Panc1 (cell line): ENCODE data around the gene SNRK. TPM values are rescaled to one million over a fixed set of nuclear protein-coding genes. Genes with fewer than 3 reads are reported as not detected.

Experiments used
- ATAC-seq: fragments of 200-7000 bp; cut with Tn5 transposase; 2 replicates; pipeline ENCODE4 v1.9.1; 2020; ENCODE audit warnings: mild to moderate bottlenecking, moderate library complexity
- BruUV-seq: library from RNA; stranded (reverse); fragments of 400-500 nt; replicated peaks from 2 replicates; lab custom pipeline; 2021; lab: Mats Ljungman, UMichigan
- CTCF ChIA-PET: fragments of 300-600 bp; sonication (Branson Sonifier 250); formaldehyde crosslinking; loops from one replicate; lab custom pipeline; 2022; ENCODE audit warnings: antibody characterized with exemption; lab: Charles Lee
- POLR2A ChIA-PET: fragments of 300-600 bp; sonication (Branson Sonifier 250); formaldehyde crosslinking; loops from one replicate; lab custom pipeline; 2022; ENCODE audit warnings: antibody characterized with exemption; lab: Charles Lee
- DNase-seq: peaks from one replicate; pipeline ENCODE4 v3.0.0-alpha.2; 2010; ENCODE audit warnings: low read depth, low spot score
- H3K27ac ChIP-seq: 2 replicates; pipeline ENCODE4 v1.5.1; 2011; ENCODE audit warnings: mild to moderate bottlenecking, low read length, inconsistent platforms
- H3K27me3 ChIP-seq: fragments of 200-500 bp; sonication (Bioruptor generic); 2 replicates; pipeline ENCODE4 v1.6.0; 2014; ENCODE audit warnings: low read length, inconsistent platforms; ENCODE audit not compliant: control insufficient read depth, insufficient read depth
- H3K36me3 ChIP-seq: fragments of 200-500 bp; sonication (Bioruptor generic); 2 replicates; pipeline ENCODE4 v1.5.1; 2014; ENCODE audit warnings: inconsistent platforms, mild to moderate bottlenecking, low read length, moderate library complexity; ENCODE audit not compliant: control insufficient read depth, insufficient read depth
- H3K4me1 ChIP-seq: 2 replicates; pipeline ENCODE4 v1.5.1; 2011; ENCODE audit warnings: inconsistent platforms, mild to moderate bottlenecking, low read length, moderate library complexity; ENCODE audit not compliant: control insufficient read depth, insufficient read depth
- H3K4me3 ChIP-seq, 2 experiments: 2 replicates each; pipeline ENCODE4 v1.5.1; 2011 to 2012; ENCODE audit warnings: low read depth in 2 of 2, low read length in 2 of 2, mild to moderate bottlenecking in 2 of 2, inconsistent platforms in 1 of 2, moderate library complexity in 1 of 2
- H3K9me3 ChIP-seq: fragments of 200-500 bp; sonication (Bioruptor generic); 2 replicates; pipeline ENCODE4 v1.5.1; 2014; ENCODE audit warnings: low read depth, mild to moderate bottlenecking, inconsistent platforms, low read length, moderate library complexity; ENCODE audit not compliant: control insufficient read depth, insufficient read depth
- POLR2AphosphoS5 ChIP-seq: IDR thresholded peaks from 2 replicates; pipeline ENCODE4 v1.6.1; 2012; ENCODE audit warnings: mild to moderate bottlenecking, low read depth, low read length, moderate library complexity
- SIN3A ChIP-seq: IDR thresholded peaks from 2 replicates; pipeline ENCODE4 v1.6.1; 2012; ENCODE audit warnings: low read depth, mild to moderate bottlenecking, low read length, moderate library complexity, borderline replicate concordance; ENCODE audit not compliant: insufficient read depth
- TCF7L2 ChIP-seq: IDR thresholded peaks from 2 replicates; pipeline ENCODE4 v1.6.1; 2011; ENCODE audit warnings: mild to moderate bottlenecking, low read depth, low read length, inconsistent platforms
- in situ Hi-C: cut with HindIII; loops from 2 replicates; pipeline ENCODE4 v1.10.0; 2016; ENCODE audit warnings: low sequenced_read_pairs, low pct_unique_long_range_greater_than_20kb
- intact Hi-C: fragments of 100-400 bp; cut with micrococcal nuclease; formaldehyde crosslinking; loops from one replicate; pipeline ENCODE4 v1.10.0; 2022; ENCODE audit not compliant: unreplicated experiment
- total RNA-seq: library from RNA; stranded (reverse); gene quantifications from one replicate; pipeline ENCODE4 v1.2.1, GENCODE V29; 2021; ENCODE audit not compliant: unreplicated experiment
- TF ChIP-seq, protein P1 (sequence below): fragments of 450-650 bp; IDR thresholded peaks from 2 replicates; pipeline ENCODE4 v1.5.1; 2017; ENCODE audit warnings: mild to moderate bottlenecking
- TF ChIP-seq, protein P2 (sequence below), 2 experiments: IDR thresholded peaks; 2 replicates each; pipeline ENCODE4 v1.6.1; 2011 to 2012; ENCODE audit warnings: low read depth in 2 of 2, control low read depth in 1 of 2, low read length in 1 of 2, mild to moderate bottlenecking in 1 of 2, moderate library complexity in 1 of 2; ENCODE audit not compliant: insufficient read depth in 1 of 2

SNRK gene
- total RNA-seq, 1 experiment from 2014 or later = 11.0 TPM

DNA sequence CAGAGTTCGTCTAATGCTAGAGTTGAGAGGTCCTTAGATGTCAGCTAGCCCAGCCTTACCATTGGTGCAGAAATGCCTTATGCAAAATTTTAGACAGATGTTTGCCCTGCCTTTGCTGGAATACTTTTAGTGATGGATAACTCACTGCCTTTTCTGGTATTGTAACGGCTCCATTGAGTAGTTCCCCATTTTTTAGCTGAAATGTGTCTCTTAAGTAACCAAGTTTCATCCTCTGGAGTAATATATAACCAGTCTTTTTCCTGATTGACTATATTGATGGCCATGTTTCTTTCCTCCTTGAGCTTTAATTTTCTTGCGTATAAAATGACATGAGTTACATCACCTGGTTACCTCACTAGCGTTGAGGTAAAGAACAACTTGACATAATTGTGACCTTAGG, 45.0 kb downstream of the SNRK start:
- Histone ChIP-seq H3K9me3 (peaks cover 8% of the 10 kb centered on the region; the same call in 1 of the 2 replicates), H3K27me3 (no peaks in the 10 kb centered on the region), H3K4me3 (no peak overlapping the region), H3K27ac (no peak overlapping the region), H3K36me3 (no peaks in the 10 kb centered on the region; the same call in 1 of the 2 replicates), H3K4me1 (no peaks in the 10 kb centered on the region)
- no TSS peak for BruUV-seq
- ChIA-PET CTCF (no interaction called here), POLR2A (no interaction called here)
- in situ Hi-C loops (no loop called here), intact Hi-C loops (no loop called here)
- DNase-seq (no peak), ATAC-seq (no peak)
- TF ChIP-seq SIN3A (no peak), POLR2AphosphoS5 (no peak), TCF7L2 (no peak)
- TF ChIP-seq, protein P1, sequence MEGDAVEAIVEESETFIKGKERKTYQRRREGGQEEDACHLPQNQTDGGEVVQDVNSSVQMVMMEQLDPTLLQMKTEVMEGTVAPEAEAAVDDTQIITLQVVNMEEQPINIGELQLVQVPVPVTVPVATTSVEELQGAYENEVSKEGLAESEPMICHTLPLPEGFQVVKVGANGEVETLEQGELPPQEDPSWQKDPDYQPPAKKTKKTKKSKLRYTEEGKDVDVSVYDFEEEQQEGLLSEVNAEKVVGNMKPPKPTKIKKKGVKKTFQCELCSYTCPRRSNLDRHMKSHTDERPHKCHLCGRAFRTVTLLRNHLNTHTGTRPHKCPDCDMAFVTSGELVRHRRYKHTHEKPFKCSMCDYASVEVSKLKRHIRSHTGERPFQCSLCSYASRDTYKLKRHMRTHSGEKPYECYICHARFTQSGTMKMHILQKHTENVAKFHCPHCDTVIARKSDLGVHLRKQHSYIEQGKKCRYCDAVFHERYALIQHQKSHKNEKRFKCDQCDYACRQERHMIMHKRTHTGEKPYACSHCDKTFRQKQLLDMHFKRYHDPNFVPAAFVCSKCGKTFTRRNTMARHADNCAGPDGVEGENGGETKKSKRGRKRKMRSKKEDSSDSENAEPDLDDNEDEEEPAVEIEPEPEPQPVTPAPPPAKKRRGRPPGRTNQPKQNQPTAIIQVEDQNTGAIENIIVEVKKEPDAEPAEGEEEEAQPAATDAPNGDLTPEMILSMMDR = no peak
- TF ChIP-seq, protein P2, sequence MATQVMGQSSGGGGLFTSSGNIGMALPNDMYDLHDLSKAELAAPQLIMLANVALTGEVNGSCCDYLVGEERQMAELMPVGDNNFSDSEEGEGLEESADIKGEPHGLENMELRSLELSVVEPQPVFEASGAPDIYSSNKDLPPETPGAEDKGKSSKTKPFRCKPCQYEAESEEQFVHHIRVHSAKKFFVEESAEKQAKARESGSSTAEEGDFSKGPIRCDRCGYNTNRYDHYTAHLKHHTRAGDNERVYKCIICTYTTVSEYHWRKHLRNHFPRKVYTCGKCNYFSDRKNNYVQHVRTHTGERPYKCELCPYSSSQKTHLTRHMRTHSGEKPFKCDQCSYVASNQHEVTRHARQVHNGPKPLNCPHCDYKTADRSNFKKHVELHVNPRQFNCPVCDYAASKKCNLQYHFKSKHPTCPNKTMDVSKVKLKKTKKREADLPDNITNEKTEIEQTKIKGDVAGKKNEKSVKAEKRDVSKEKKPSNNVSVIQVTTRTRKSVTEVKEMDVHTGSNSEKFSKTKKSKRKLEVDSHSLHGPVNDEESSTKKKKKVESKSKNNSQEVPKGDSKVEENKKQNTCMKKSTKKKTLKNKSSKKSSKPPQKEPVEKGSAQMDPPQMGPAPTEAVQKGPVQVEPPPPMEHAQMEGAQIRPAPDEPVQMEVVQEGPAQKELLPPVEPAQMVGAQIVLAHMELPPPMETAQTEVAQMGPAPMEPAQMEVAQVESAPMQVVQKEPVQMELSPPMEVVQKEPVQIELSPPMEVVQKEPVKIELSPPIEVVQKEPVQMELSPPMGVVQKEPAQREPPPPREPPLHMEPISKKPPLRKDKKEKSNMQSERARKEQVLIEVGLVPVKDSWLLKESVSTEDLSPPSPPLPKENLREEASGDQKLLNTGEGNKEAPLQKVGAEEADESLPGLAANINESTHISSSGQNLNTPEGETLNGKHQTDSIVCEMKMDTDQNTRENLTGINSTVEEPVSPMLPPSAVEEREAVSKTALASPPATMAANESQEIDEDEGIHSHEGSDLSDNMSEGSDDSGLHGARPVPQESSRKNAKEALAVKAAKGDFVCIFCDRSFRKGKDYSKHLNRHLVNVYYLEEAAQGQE (IDR thresholded peaks at IDR 0.05; ENCODE audit: insufficient read depth in 1 of 2, low read depth in 2 of 2, low read length in 1 of 2) = no peak

DNA sequence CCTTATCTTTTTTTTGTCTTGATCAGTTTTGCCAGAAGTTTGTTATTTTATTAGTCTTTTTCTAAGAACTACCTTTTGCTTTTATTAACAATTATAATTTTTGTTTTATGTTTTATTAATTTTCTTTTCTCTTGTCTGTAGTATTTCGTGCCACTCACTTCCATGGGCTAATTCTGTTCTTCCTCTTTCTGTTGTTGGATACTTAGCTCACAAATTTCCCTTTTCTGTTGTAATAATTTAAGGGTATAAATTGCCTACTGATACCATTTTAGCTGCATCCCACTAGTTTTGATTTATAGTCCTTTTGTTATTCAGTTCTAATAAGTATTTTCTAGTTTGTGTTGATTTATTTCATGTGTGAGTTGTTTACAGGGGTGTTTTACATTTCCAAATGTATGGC, 48.6 kb downstream of the SNRK start:
- H3K4me1 ChIP-seq = no peaks in the 10 kb centered on the region
- ATAC-seq (no peak), DNase-seq (no peak)
- H3K27me3 ChIP-seq = no peaks in the 10 kb centered on the region
- CTCF ChIA-PET = interaction anchor here (0.7 kb wide), 1 partner anchor 49 kb away, joined by 3 read pairs; the partner anchor contains the start of gene SNRK
- TF ChIP-seq TCF7L2 = no peak
- TF ChIP-seq, protein P2 (IDR thresholded peaks at IDR 0.05; ENCODE audit: insufficient read depth in 1 of 2, low read depth in 2 of 2, low read length in 1 of 2) = no peak
- TF ChIP-seq, protein P1 = no peak
- no peak for TF ChIP-seq POLR2AphosphoS5
- TF ChIP-seq SIN3A = no peak
- in situ Hi-C loops = no loop called here
- no peaks in the 10 kb centered on the region; the same call in 1 of the 2 replicates for H3K36me3 ChIP-seq
- intact Hi-C loops = no loop called here
- peaks cover 24% of the 10 kb centered on the region; the same call in 1 of the 2 replicates for H3K9me3 ChIP-seq
- H3K4me3 ChIP-seq = no peak overlapping the region
- BruUV-seq = no TSS peak
- no peak overlapping the region for H3K27ac ChIP-seq
- POLR2A ChIA-PET = no interaction called here
